Subcutaneous abdominal adipose tissue (tissue), 5 donors: Measurements from ENCODE around the gene KLHL22.
"Not testable (repeated sequence)": the region's sequence is repeated elsewhere in the genome, so short reads cannot be mapped to it uniquely, and the experiment has no call there.

Experiments used
- H3K27ac ChIP-seq: one replicate; pipeline ENCODE4 v1.7.0; 2013; ENCODE audit warnings: low read depth, mild to moderate bottlenecking, inconsistent platforms, low read length, moderate library complexity
- H3K27me3 ChIP-seq, 5 donors: one replicate each; pipeline ENCODE4 v1.7.0; 2013; ENCODE audit warnings: low read length in 5 of 5, inconsistent platforms in 1 of 5; ENCODE audit not compliant: control insufficient read depth in 5 of 5, insufficient read depth in 4 of 5
- H3K36me3 ChIP-seq, 5 donors: one replicate each; pipeline ENCODE4 v1.7.0; 2013; ENCODE audit warnings: low read length in 5 of 5; ENCODE audit not compliant: control insufficient read depth in 5 of 5, insufficient read depth in 5 of 5
- H3K4me1 ChIP-seq, 5 donors: one replicate each; pipeline ENCODE4 v1.7.0; 2013; ENCODE audit warnings: low read length in 5 of 5, mild to moderate bottlenecking in 3 of 5, moderate library complexity in 1 of 5; ENCODE audit not compliant: control insufficient read depth in 5 of 5, insufficient read depth in 5 of 5
- H3K4me3 ChIP-seq, 5 donors: one replicate each; pipeline ENCODE4 v1.7.0; 2013; ENCODE audit warnings: low read length in 5 of 5, low read depth in 1 of 5
- H3K9ac ChIP-seq, 5 donors: one replicate each; pipeline ENCODE4 v1.7.0; 2013; ENCODE audit warnings: low read length in 5 of 5, mild to moderate bottlenecking in 4 of 5, moderate library complexity in 3 of 5
- H3K9me3 ChIP-seq, 5 donors: one replicate each; pipeline ENCODE4 v1.7.0; 2013; ENCODE audit warnings: low read length in 5 of 5; ENCODE audit not compliant: control insufficient read depth in 5 of 5
- donor health status: healthy.
- donor health status: healthy.
- donor health status: healthy.
- donor health status: healthy.
- donor health status: healthy.

The KLHL22 gene, protein sequence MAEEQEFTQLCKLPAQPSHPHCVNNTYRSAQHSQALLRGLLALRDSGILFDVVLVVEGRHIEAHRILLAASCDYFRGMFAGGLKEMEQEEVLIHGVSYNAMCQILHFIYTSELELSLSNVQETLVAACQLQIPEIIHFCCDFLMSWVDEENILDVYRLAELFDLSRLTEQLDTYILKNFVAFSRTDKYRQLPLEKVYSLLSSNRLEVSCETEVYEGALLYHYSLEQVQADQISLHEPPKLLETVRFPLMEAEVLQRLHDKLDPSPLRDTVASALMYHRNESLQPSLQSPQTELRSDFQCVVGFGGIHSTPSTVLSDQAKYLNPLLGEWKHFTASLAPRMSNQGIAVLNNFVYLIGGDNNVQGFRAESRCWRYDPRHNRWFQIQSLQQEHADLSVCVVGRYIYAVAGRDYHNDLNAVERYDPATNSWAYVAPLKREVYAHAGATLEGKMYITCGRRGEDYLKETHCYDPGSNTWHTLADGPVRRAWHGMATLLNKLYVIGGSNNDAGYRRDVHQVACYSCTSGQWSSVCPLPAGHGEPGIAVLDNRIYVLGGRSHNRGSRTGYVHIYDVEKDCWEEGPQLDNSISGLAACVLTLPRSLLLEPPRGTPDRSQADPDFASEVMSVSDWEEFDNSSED

DNA sequence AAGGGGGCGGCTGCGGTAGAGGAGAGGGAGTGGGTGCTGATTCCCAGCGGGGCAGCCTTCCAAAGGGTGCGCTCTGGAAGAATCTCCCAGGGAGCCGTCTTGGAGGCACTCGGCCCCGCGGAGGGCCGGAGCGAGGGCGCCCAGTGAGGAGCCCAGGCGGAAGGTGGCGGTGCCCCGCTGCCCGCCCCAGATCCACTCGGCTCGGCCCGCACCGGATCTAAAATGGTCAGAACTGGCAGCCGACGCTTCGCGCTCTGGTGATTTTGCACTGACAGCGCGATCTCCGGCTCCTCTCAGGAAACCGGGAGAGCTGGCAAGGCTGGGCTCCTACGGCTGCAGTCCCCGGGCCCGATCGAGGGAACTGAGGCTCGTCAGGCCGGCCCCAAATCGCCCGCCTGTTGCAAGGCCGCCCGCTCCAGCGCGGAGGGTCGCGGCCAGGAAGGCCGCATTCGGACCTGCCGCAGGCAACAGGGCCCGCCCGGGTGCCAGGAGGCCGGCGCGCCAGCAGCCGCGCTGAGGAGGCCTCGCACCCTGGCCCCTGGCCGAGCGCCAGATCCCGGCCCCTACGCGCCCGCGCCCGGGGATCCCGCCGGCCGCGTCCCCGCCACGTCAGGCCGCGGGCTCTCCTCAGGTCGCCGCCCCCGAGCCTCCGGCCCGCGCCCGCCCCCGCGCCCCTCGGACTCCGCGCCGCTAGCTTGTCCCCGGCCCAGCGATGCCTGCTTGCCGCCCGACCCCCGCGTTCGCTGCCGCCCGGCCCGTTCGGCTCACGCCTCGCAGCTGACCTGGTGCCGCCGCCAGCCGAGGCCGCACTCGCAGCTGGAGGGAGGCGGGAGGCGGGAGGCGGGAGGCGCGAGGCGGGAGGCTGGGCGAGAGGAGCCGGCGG lies at the start of gene KLHL22:
KLHL22 (minus strand) TSS at position 818 of the 883 bp plus-strand sequence. CDS start 6,584 bp downstream, outside the sequence.
- Histone ChIP-seq H3K4me3 (peak within 1 kb of the TSS; percentile 81 to 94 (median 86)), H3K9ac (peak within 1 kb of the TSS; percentile 86 to 96 (median 88)), H3K9me3 (no peaks in the 10 kb centered on the region), H3K27me3 (no peaks in the 10 kb centered on the region), H3K36me3 (peaks cover 0 to 3% (median 0%) of the 10 kb centered on the region in 5 donors), H3K4me1 (peaks cover 0 to 29% (median 20%) of the 10 kb centered on the region in 5 donors), H3K27ac (peak within 1 kb of the TSS; percentile 97)

- not testable (repeated sequence) for H3K27ac ChIP-seq, H3K9me3 ChIP-seq, H3K9ac ChIP-seq, H3K27me3 ChIP-seq, H3K4me3 ChIP-seq
- H3K4me1 ChIP-seq: peaks cover 10 to 30% (median 28%) of the 10 kb centered on the region in 5 donors
- peaks cover 5 to 22% (median 14%) of the 10 kb centered on the region in 5 donors for H3K36me3 ChIP-seq
Measured at GRCh38 chr22:20545318-20545634, 49.7 kb upstream of the KLHL22 start.

DNA sequence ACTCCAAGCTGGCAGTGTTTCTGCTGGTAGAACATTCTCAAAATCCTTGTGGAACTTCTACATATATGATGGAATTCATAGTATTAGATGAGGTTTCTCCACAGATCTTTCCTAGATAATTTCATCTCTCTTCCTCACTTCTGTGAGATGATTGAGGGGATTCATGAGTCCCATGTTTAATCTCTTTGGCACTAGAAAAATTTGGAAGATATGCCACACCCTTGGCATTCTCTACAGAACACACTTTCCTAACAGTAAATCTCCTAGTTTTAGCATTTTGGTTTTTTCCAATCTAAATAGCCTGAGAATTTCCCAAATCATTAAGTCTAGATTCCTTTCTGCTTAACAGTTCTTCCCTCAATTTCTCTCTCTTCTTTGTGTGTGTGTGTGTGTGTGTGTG lies 47.1 kb upstream of the KLHL22 start:
- Histone ChIP-seq H3K9me3 (no peaks in the 10 kb centered on the region), H3K4me3 (no peak overlapping the region), H3K27me3 (no peaks in the 10 kb centered on the region), H3K9ac (no peak overlapping the region), H3K4me1 (peaks cover 5 to 15% (median 11%) of the 10 kb centered on the region in 5 donors), H3K27ac (no peak overlapping the region), H3K36me3 (peaks cover 11 to 42% (median 29%) of the 10 kb centered on the region in 5 donors)

- H3K36me3 ChIP-seq: peaks cover 11 to 49% (median 36%) of the 10 kb centered on the region in 5 donors
- no peaks in the 10 kb centered on the region for H3K9me3 ChIP-seq
- H3K4me1 ChIP-seq: peaks cover 5 to 15% (median 11%) of the 10 kb centered on the region in 5 donors
- H3K27me3 ChIP-seq: no peaks in the 10 kb centered on the region
- H3K4me3 ChIP-seq: no peak overlapping the region
- H3K9ac ChIP-seq: no peak overlapping the region
- H3K27ac ChIP-seq: no peak overlapping the region
Measured at GRCh38 chr22:20542055-20542454, 46.5 kb upstream of the KLHL22 start.

DNA sequence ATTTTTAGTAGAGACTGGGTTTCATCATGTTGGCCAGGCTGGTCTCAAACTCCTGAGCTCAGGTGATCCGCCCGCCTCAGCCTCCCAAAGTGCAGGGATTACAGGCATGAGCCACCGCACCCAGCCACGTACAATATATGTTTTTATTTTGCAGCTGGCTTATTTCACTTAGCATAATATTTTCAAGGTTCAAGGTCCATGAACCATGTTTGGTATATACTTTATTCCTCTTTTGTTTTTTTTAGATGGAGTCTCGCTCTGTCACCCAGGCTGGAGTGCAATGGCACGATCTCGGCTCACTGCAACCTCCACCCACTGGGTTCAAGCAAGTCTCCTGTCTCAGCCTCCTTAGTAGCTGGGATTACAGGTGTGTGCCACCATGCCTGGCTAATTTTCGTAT lies 43.3 kb upstream of the KLHL22 start:
- H3K4me3 ChIP-seq, H3K9me3 ChIP-seq, H3K27ac ChIP-seq, H3K27me3 ChIP-seq, H3K9ac ChIP-seq: not testable (repeated sequence)
- peaks cover 0 to 17% (median 10%) of the 10 kb centered on the region in 5 donors for H3K4me1 ChIP-seq
- peaks cover 11 to 43% (median 34%) of the 10 kb centered on the region in 5 donors for H3K36me3 ChIP-seq

DNA sequence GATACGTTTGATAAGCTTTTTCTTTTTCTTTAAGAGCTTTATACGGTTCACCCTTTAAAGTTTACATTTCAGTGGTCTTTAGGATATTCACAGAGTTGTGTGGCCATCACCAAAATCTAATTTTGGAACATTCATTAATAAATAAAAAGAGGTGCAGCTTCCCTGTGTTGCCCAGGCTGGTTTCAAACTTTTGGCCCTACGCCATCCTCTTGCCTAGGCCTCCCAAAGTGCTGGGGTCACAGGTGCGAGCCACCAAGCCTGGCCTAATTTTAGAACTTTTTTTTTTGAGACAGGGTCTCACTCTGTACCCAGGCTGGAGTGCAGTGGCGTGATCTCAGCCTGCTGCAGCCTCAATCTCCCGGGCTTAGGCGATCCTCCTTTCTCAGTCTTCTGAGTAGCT lies 42.4 kb upstream of the KLHL22 start:
- no peak overlapping the region for H3K4me3 ChIP-seq
- H3K27ac ChIP-seq: no peak overlapping the region
- H3K36me3 ChIP-seq: peaks cover 11 to 48% (median 34%) of the 10 kb centered on the region in 5 donors
- peaks cover 2 to 26% (median 17%) of the 10 kb centered on the region in 5 donors for H3K4me1 ChIP-seq
- H3K9me3 ChIP-seq: no peaks in the 10 kb centered on the region
- H3K9ac ChIP-seq: no peak overlapping the region
- H3K27me3 ChIP-seq: no peaks in the 10 kb centered on the region

GRCh38 chr22:20537325-20537756 lies 41.7 kb upstream of the KLHL22 start:
- Histone ChIP-seq H3K36me3 (peaks cover 8 to 45% (median 34%) of the 10 kb centered on the region in 5 donors), H3K9ac (no peak overlapping the region), H3K9me3 (no peaks in the 10 kb centered on the region), H3K27me3 (no peaks in the 10 kb centered on the region), H3K4me3 (no peak overlapping the region), H3K4me1 (peaks cover 7 to 33% (median 23%) of the 10 kb centered on the region in 5 donors), H3K27ac (no peak overlapping the region)

DNA sequence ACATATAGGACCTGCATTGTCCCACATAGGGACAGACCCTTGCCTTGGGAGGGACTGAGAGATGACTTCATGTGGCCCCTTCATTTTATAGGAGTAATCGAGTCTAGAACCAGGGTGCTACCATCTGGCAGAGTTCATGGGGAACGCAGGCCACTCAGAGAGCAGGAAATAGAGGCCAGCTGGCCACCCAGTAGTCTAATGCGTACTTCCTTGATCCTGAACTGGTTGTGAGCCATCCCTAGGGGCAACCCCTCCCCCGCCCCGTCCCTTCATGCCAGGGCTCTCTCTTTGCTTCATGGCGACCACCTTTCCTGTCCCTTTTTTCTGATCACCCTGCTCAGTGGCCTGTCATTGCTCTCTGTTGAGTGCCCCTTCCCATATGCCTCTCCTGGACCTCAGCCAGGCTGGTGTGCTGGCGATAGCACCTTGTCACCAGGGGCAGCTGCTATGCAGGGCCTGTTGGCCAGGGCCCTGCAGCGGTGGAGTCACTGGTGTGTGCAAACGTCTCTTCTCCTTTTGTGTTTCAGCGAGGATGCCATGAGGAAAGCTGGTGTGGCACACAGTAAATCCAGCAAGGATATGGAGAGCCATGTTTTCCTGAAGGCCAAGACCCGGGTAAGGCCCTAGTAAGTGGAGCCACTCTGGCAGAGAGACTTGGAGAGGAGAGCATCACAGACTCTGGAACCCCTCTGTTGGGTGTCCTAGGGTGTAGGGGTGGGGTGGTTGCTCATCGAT lies 41.2 kb upstream of the KLHL22 start:
- Histone ChIP-seq H3K36me3 (peaks cover 4 to 39% (median 29%) of the 10 kb centered on the region in 5 donors), H3K27me3 (no peaks in the 10 kb centered on the region), H3K4me3 (no peak overlapping the region), H3K9me3 (no peaks in the 10 kb centered on the region), H3K4me1 (peaks cover 13 to 38% (median 29%) of the 10 kb centered on the region in 5 donors), H3K9ac (no peak overlapping the region), H3K27ac (no peak overlapping the region)

DNA sequence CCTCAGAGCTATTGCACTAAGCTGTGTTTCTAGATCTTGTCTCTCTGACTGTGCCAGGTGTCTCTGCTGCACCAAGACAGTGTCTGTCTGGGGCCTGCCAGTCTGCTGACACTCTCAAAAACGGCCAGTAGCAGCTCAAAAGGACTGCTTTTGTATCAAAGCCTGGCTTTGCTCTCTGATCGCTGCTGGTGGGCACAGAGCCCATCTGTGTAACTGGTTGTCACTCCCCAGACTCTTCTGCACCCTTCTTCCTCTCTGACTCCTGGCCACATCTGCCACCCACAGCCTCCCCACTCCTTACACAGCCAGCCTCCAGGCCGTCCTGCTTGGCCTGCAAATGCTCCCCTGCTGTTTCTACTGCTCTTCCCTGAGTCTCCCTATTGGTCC lies 38.3 kb upstream of the KLHL22 start:
- Histone ChIP-seq H3K27ac (peak overlapping the region; percentile 17), H3K4me1 (peaks cover 22 to 55% (median 48%) of the 10 kb centered on the region in 5 donors), H3K36me3 (peaks cover 0 to 37% (median 15%) of the 10 kb centered on the region in 5 donors), H3K27me3 (no peaks in the 10 kb centered on the region), H3K9ac (peak overlapping the region in 2 of 5 donors; percentile 32 to 46), H3K4me3 (no peak overlapping the region), H3K9me3 (no peaks in the 10 kb centered on the region)
